ENCODE data around the gene GBF1. TPM values are rescaled to one million over a fixed set of nuclear protein-coding genes. Genes with fewer than 3 reads are reported as not detected.
"Not testable (repeated sequence)": the region's sequence is repeated elsewhere in the genome, so short reads cannot be mapped to it uniquely, and the experiment has no call there.

Gene GBF1
- total and polyA plus RNA-seq, 4 donors, result 29.0 to 60.4 (median 47.3) TPM

- no peak overlapping the region for H3K27ac ChIP-seq (ENCODE audit: low read depth, low read length)
- no peaks in the 10 kb centered on the region for H3K9me3 ChIP-seq (ENCODE audit: control insufficient read depth, insufficient read depth, low read length)
- no peaks in the 10 kb centered on the region for H3K4me1 ChIP-seq (ENCODE audit: control insufficient read depth, insufficient read depth, low read length)
- no peaks in the 10 kb centered on the region for H3K36me3 ChIP-seq (ENCODE audit: control insufficient read depth, insufficient read depth, low read length)
- no peaks in the 10 kb centered on the region for H3K27me3 ChIP-seq (ENCODE audit: control insufficient read depth, insufficient read depth, low read length)
- no peak overlapping the region for H3K4me3 ChIP-seq (ENCODE audit: low read depth, low read length)
- no peak for DNase-seq (ENCODE audit: low read depth in 4 of 6, low spot score in 6 of 6)
- 80% methylated on average over 3 of the region's 3 CpGs for WGBS (ENCODE audit: insufficient coverage)
Observed at GRCh38 chr10:102289840-102290239, 44.5 kb downstream of the GBF1 start.

DNA sequence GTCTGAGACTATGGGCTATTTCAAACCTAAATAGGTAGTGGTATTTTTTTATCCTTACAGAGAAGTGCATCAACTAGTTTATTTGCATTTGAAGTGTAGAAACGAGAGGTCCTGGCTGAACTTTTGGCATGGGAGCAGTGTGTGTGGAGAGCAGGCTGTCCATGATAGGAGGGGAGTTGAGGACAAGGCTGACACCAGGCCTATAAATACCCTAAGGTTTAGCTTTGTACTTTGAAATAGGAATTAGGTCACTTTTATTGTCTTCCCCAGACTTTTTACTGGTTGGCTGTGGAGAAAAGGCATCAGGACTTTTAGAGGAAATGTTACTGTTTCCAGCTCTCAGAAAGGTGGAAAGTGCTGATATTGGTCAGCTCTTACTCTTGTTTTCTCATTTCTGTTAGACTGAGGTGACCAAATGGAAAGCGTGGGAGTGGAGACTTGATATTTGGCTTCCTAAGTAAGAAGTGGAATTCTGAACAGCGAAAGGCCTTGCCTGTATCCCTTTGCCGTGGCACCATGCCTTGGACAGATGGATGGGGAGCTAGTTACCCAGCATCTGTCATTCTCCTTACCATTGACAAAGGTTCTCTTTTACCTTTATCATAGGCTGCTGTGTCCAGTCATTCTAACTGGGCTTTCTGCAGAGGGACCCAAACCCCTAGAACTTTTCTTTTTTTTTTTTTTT, 46.0 kb downstream of the GBF1 start:
- H3K27me3 ChIP-seq (ENCODE audit: control insufficient read depth, insufficient read depth, low read length), result no peaks in the 10 kb centered on the region
- 58% methylated on average over 2 of the region's 4 CpGs for WGBS (ENCODE audit: insufficient coverage)
- H3K4me3 ChIP-seq (ENCODE audit: low read depth, low read length), result no peak overlapping the region
- H3K4me1 ChIP-seq (ENCODE audit: control insufficient read depth, insufficient read depth, low read length), result no peaks in the 10 kb centered on the region
- no peaks in the 10 kb centered on the region for H3K36me3 ChIP-seq (ENCODE audit: control insufficient read depth, insufficient read depth, low read length)
- no peaks in the 10 kb centered on the region for H3K9me3 ChIP-seq (ENCODE audit: control insufficient read depth, insufficient read depth, low read length)
- H3K27ac ChIP-seq (ENCODE audit: low read depth, low read length), result no peak overlapping the region
- DNase-seq (ENCODE audit: low read depth in 4 of 6, low spot score in 6 of 6), result no peak

GRCh38 chr10:102297101-102297500, 51.8 kb downstream of the GBF1 start:
- Histone ChIP-seq H3K4me3 (ENCODE audit: low read depth, low read length) (no peak overlapping the region), H3K36me3 (ENCODE audit: control insufficient read depth, insufficient read depth, low read length) (no peaks in the 10 kb centered on the region), H3K27me3 (ENCODE audit: control insufficient read depth, insufficient read depth, low read length) (no peaks in the 10 kb centered on the region), H3K4me1 (ENCODE audit: control insufficient read depth, insufficient read depth, low read length) (no peaks in the 10 kb centered on the region), H3K27ac (ENCODE audit: low read depth, low read length) (no peak overlapping the region), H3K9me3 (ENCODE audit: control insufficient read depth, insufficient read depth, low read length) (peaks cover under 1% of the 10 kb centered on the region)
- DNase-seq (ENCODE audit: low read depth in 4 of 6, low spot score in 6 of 6), result peak in 1 of 6 donors; percentile 70
- WGBS (ENCODE audit: insufficient coverage), result 50% methylated on average over 1 of the region's 1 CpG

GRCh38 chr10:102298899-102299298, 53.6 kb downstream of the GBF1 start:
- DNase-seq (ENCODE audit: low read depth in 4 of 6, low spot score in 6 of 6), result no peak
- Histone ChIP-seq H3K27ac (ENCODE audit: low read depth, low read length) (no peak overlapping the region), H3K36me3 (ENCODE audit: control insufficient read depth, insufficient read depth, low read length) (no peaks in the 10 kb centered on the region), H3K4me3 (ENCODE audit: low read depth, low read length) (no peak overlapping the region), H3K27me3 (ENCODE audit: control insufficient read depth, insufficient read depth, low read length) (no peaks in the 10 kb centered on the region), H3K4me1 (ENCODE audit: control insufficient read depth, insufficient read depth, low read length) (no peaks in the 10 kb centered on the region), H3K9me3 (ENCODE audit: control insufficient read depth, insufficient read depth, low read length) (peaks cover 2% of the 10 kb centered on the region)

DNA sequence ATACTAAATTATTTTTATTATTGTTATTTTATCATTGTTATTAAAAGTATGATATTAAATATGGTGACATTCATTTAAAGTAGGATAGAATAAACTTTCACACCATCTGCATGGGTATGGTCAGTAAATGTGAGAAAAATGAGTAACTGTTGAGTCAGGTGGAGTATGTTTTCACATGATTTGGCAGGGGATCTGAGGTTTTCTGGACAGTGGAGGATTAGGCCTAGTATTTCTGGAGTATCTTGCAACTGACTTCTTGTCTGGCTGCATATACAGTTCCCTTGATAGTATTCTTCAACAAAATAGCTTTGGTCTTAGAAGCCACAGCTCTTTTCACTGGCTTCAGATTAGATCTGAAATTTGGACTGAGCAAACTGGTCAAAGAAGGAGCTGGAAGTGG, 54.5 kb downstream of the GBF1 start:
- H3K4me1 ChIP-seq (ENCODE audit: control insufficient read depth, insufficient read depth, low read length), result no peaks in the 10 kb centered on the region

DNA sequence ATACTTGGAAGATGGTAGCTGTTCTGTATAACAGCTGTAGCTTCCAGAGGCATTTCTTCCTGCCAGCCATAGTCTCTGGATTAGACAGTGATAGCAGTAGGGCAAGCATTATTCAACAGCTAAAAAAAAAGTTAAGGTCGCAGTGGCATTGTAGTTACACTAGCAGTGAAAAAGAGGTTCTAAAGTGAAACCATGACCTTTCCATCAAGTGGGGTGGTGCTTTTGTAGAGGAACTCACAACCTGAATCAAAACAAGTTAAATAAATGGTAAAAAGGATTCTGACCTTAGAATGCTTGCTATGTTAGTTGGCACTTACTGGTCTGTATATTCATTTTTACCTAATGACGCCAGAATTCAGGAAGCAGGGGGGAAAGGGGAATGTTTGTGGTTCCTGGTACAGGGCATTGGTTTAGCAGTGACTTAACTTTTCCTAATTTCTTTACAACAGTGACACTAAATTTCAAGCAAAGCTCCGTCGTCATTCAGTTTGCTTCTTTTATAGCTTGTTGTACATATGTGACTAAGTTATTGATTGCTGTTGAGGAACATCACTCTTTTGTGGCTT, 55.0 kb downstream of the GBF1 start:
- Histone ChIP-seq H3K27ac (ENCODE audit: low read depth, low read length) (no peak overlapping the region), H3K9me3 (ENCODE audit: control insufficient read depth, insufficient read depth, low read length) (peaks cover 2% of the 10 kb centered on the region), H3K27me3 (ENCODE audit: control insufficient read depth, insufficient read depth, low read length) (no peaks in the 10 kb centered on the region), H3K36me3 (ENCODE audit: control insufficient read depth, insufficient read depth, low read length) (no peaks in the 10 kb centered on the region), H3K4me3 (ENCODE audit: low read depth, low read length) (no peak overlapping the region), H3K4me1 (ENCODE audit: control insufficient read depth, insufficient read depth, low read length) (no peaks in the 10 kb centered on the region)
- 67% methylated on average over 1 of the region's 4 CpGs for WGBS (ENCODE audit: insufficient coverage)
- no peak for DNase-seq (ENCODE audit: low read depth in 4 of 6, low spot score in 6 of 6)

More for the DNA sequence above, 54.5 kb downstream of the GBF1 start:
- Histone ChIP-seq H3K36me3 (ENCODE audit: control insufficient read depth, insufficient read depth, low read length) (no peaks in the 10 kb centered on the region), H3K27ac (ENCODE audit: low read depth, low read length) (no peak overlapping the region), H3K9me3 (ENCODE audit: control insufficient read depth, insufficient read depth, low read length) (peaks cover 2% of the 10 kb centered on the region), H3K27me3 (ENCODE audit: control insufficient read depth, insufficient read depth, low read length) (no peaks in the 10 kb centered on the region), H3K4me3 (ENCODE audit: low read depth, low read length) (no peak overlapping the region)
- DNase-seq (ENCODE audit: low read depth in 4 of 6, low spot score in 6 of 6), result no peak

- H3K4me1 ChIP-seq (ENCODE audit: control insufficient read depth, insufficient read depth, low read length); H3K36me3 ChIP-seq (ENCODE audit: control insufficient read depth, insufficient read depth, low read length); DNase-seq (ENCODE audit: low read depth in 4 of 6, low spot score in 6 of 6); H3K4me3 ChIP-seq (ENCODE audit: low read depth, low read length); H3K9me3 ChIP-seq (ENCODE audit: control insufficient read depth, insufficient read depth, low read length); H3K27ac ChIP-seq (ENCODE audit: low read depth, low read length); H3K27me3 ChIP-seq (ENCODE audit: control insufficient read depth, insufficient read depth, low read length): not testable (repeated sequence)
- WGBS (ENCODE audit: insufficient coverage), result no CpG with 5 or more reads among the region's 3 CpGs
Observed at GRCh38 chr10:102300912-102301311, 55.6 kb downstream of the GBF1 start.

GRCh38 chr10:102301332-102301731, 56.0 kb downstream of the GBF1 start:
- H3K36me3 ChIP-seq (ENCODE audit: control insufficient read depth, insufficient read depth, low read length); H3K4me1 ChIP-seq (ENCODE audit: control insufficient read depth, insufficient read depth, low read length); DNase-seq (ENCODE audit: low read depth in 4 of 6, low spot score in 6 of 6); H3K4me3 ChIP-seq (ENCODE audit: low read depth, low read length); H3K27me3 ChIP-seq (ENCODE audit: control insufficient read depth, insufficient read depth, low read length); H3K27ac ChIP-seq (ENCODE audit: low read depth, low read length); H3K9me3 ChIP-seq (ENCODE audit: control insufficient read depth, insufficient read depth, low read length): not testable (repeated sequence)
- WGBS (ENCODE audit: insufficient coverage), result 100% methylated on average over 8 of the region's 25 CpGs

DNA sequence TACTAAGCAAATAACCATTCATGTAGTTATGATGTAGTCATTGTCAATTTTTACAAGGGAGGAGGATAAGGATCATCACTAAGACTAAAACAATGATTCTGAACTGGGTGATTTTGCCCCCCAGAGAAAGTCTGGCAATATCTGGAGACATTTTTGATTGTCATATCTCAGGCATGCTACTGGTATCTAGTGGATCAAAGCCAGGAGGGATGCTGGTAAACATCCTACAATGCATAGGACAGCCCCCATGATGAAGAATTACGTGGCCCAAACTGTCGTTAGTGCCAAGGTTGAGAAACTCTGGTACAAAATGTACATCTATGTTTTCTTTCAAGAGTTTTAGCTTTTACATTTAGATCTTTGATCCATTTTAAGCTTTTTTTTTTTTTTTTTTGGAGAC, 57.3 kb downstream of the GBF1 start:
- no CpG with 5 or more reads among the region's 2 CpGs for WGBS (ENCODE audit: insufficient coverage)
- no peak for DNase-seq (ENCODE audit: low read depth in 4 of 6, low spot score in 6 of 6)
- H3K4me1 ChIP-seq (ENCODE audit: control insufficient read depth, insufficient read depth, low read length), result no peaks in the 10 kb centered on the region

DNA sequence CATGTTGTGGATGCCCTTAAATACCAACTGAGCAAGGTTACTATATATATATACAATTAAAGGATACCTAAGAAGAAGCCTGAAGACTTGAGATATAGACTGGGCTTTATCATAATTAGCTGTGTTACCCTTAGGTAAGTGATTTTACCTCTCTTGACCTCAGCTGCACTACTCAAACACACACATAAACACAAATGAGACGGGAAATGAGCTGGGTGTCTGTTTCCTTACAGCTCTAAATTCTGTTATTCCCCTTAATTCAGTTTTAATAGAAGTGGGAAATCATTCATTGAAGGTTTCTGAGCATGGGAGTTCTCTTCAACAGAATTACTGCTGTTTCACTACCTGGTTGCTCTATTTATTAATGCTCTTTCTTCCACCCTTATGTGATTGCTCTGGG, 60.7 kb downstream of the GBF1 start:
- Histone ChIP-seq H3K27me3 (ENCODE audit: control insufficient read depth, insufficient read depth, low read length) (no peaks in the 10 kb centered on the region), H3K4me3 (ENCODE audit: low read depth, low read length) (no peak overlapping the region), H3K9me3 (ENCODE audit: control insufficient read depth, insufficient read depth, low read length) (peaks cover 2% of the 10 kb centered on the region), H3K27ac (ENCODE audit: low read depth, low read length) (no peak overlapping the region), H3K4me1 (ENCODE audit: control insufficient read depth, insufficient read depth, low read length) (no peaks in the 10 kb centered on the region), H3K36me3 (ENCODE audit: control insufficient read depth, insufficient read depth, low read length) (peaks cover 4% of the 10 kb centered on the region)
- DNase-seq (ENCODE audit: low read depth in 4 of 6, low spot score in 6 of 6), result no peak
- WGBS (ENCODE audit: insufficient coverage), result no CpG with 5 or more reads among the region's 1 CpG

More for the DNA sequence above, 57.3 kb downstream of the GBF1 start:
- no peak overlapping the region for H3K4me3 ChIP-seq (ENCODE audit: low read depth, low read length)
- H3K27ac ChIP-seq (ENCODE audit: low read depth, low read length), result no peak overlapping the region
- peaks cover 4% of the 10 kb centered on the region for H3K36me3 ChIP-seq (ENCODE audit: control insufficient read depth, insufficient read depth, low read length)
- peaks cover 2% of the 10 kb centered on the region for H3K9me3 ChIP-seq (ENCODE audit: control insufficient read depth, insufficient read depth, low read length)
- H3K27me3 ChIP-seq (ENCODE audit: control insufficient read depth, insufficient read depth, low read length), result no peaks in the 10 kb centered on the region

All from spinal cord (tissue), 10 donors.